GM12873 (cell line): Measurements from ENCODE around the gene LPIN1.

Experiments
- CTCF ChIP-seq: IDR thresholded peaks from 2 replicates; pipeline ENCODE4 v1.5.1; 2012; ENCODE audit warnings: low read depth, mild to moderate bottlenecking, moderate library complexity, low read length, control low read depth; ENCODE audit not compliant: insufficient read depth; ENCODE audit errors: missing control alignments

The LPIN1 gene

GRCh38 chr2:11726384-11726783 is 20.0 kb upstream of the LPIN1 start:
- TF ChIP-seq CTCF: no peak

GRCh38 chr2:11729362-11730212 is 16.8 kb upstream of the LPIN1 start:
- TF ChIP-seq CTCF: no peak

- no peak for TF ChIP-seq CTCF
Observed at GRCh38 chr2:11732587-11732986, 13.8 kb upstream of the LPIN1 start.

- TF ChIP-seq CTCF: peak; percentile 53
Observed at GRCh38 chr2:11738589-11739436, 7.6 kb upstream of the LPIN1 start.

- TF ChIP-seq CTCF: no peak
Observed at GRCh38 chr2:11740723-11741122, 5.7 kb upstream of the LPIN1 start.

GRCh38 chr2:11742317-11742701 is 4.1 kb upstream of the LPIN1 start:
- TF ChIP-seq CTCF: no peak

- TF ChIP-seq CTCF: no peak
Observed at GRCh38 chr2:11742702-11743357, 3.6 kb upstream of the LPIN1 start.
